ENCODE results near the gene STIMATE. TPM values are rescaled to one million over a fixed set of nuclear protein-coding genes. Genes with fewer than 3 reads are reported as not detected.

STIMATE gene
- total RNA-seq, 1 experiment from 2014 or later, result 15.7 TPM

- ATAC-seq, result no peak
- H3K27ac ChIP-seq (ENCODE audit: low read length), result no peak overlapping the region
- no peak for DNase-seq (ENCODE audit: low read depth, low spot score)
- H3K27me3 ChIP-seq (ENCODE audit: control insufficient read depth, insufficient read depth, low read length), result no peaks in the 10 kb centered on the region
- in situ Hi-C loops (cut with HindIII; ENCODE audit: low pct_unique_long_range_greater_than_20kb, low sequenced_read_pairs) (no loop called here), intact Hi-C loops (cut with micrococcal nuclease; ENCODE audit: unreplicated experiment) (no loop called here)
- BruUV-seq (replicated peaks), result no TSS peak
- no peak for TF ChIP-seq TCF7L2 (IDR thresholded peaks at IDR 0.05; ENCODE audit: low read depth, low read length)
- TF ChIP-seq CTCF (IDR thresholded peaks at IDR 0.05), result no peak
- TF ChIP-seq SIN3A (IDR thresholded peaks at IDR 0.05; ENCODE audit: borderline replicate concordance, insufficient read depth, low read depth, low read length), result no peak
- TF ChIP-seq REST (IDR thresholded peaks at IDR 0.05; ENCODE audit: insufficient read depth in 1 of 2, low read depth in 2 of 2, low read length in 1 of 2), result no peak
- TF ChIP-seq POLR2AphosphoS5 (IDR thresholded peaks at IDR 0.05; ENCODE audit: low read depth, low read length), result no peak
- H3K4me1 ChIP-seq (ENCODE audit: control insufficient read depth, insufficient read depth, low read length), result peaks cover 2% of the 10 kb centered on the region
- H3K9me3 ChIP-seq (ENCODE audit: control insufficient read depth, insufficient read depth, low read depth, low read length), result no peaks in the 10 kb centered on the region
- ChIA-PET CTCF (no interaction called here), POLR2A (no interaction called here)
- H3K4me3 ChIP-seq (ENCODE audit: low read depth in 2 of 2, low read length in 2 of 2), result no peak overlapping the region
- H3K36me3 ChIP-seq (ENCODE audit: control insufficient read depth, insufficient read depth, low read length), result no peaks in the 10 kb centered on the region
These were observed 10.2 kb downstream of the STIMATE start for GRCh38 chr3:52887166-52887565.

- no peaks in the 10 kb centered on the region for H3K27me3 ChIP-seq (ENCODE audit: control insufficient read depth, insufficient read depth, low read length)
- intact Hi-C loops (cut with micrococcal nuclease; ENCODE audit: unreplicated experiment), result no loop called here
- no peaks in the 10 kb centered on the region for H3K36me3 ChIP-seq (ENCODE audit: control insufficient read depth, insufficient read depth, low read length)
- no peaks in the 10 kb centered on the region for H3K4me1 ChIP-seq (ENCODE audit: control insufficient read depth, insufficient read depth, low read length)
- H3K4me3 ChIP-seq (ENCODE audit: low read depth in 2 of 2, low read length in 2 of 2), result no peak overlapping the region
- no peak for ATAC-seq
- no TSS peak for BruUV-seq (replicated peaks)
- DNase-seq (ENCODE audit: low read depth, low spot score), result no peak
- TF ChIP-seq CTCF (IDR thresholded peaks at IDR 0.05) (no peak), TCF7L2 (IDR thresholded peaks at IDR 0.05; ENCODE audit: low read depth, low read length) (no peak), SIN3A (IDR thresholded peaks at IDR 0.05; ENCODE audit: borderline replicate concordance, insufficient read depth, low read depth, low read length) (no peak), POLR2AphosphoS5 (IDR thresholded peaks at IDR 0.05; ENCODE audit: low read depth, low read length) (no peak), REST (IDR thresholded peaks at IDR 0.05; ENCODE audit: insufficient read depth in 1 of 2, low read depth in 2 of 2, low read length in 1 of 2) (no peak)
- ChIA-PET POLR2A (no interaction called here), CTCF (no interaction called here)
- in situ Hi-C loops (cut with HindIII; ENCODE audit: low pct_unique_long_range_greater_than_20kb, low sequenced_read_pairs), result no loop called here
- H3K27ac ChIP-seq (ENCODE audit: low read length), result no peak overlapping the region
- H3K9me3 ChIP-seq (ENCODE audit: control insufficient read depth, insufficient read depth, low read depth, low read length), result no peaks in the 10 kb centered on the region
These were observed 11.2 kb downstream of the STIMATE start for GRCh38 chr3:52886049-52886730.

All from Panc1 (cell line).